TTC549 (cell line): ENCODE measurements around the gene ZNF644.
"Not testable (repeated sequence)": the region's sequence is repeated elsewhere in the genome, so short reads cannot be mapped to it uniquely, and the experiment has no call there.

Experiments
- FAIRE-seq: peaks from 2 replicates; lab custom pipeline; 2012; peaks lifted over from hg19 to GRCh38; lab: Jason Lieb, UNC

The ZNF644 gene

DNA sequence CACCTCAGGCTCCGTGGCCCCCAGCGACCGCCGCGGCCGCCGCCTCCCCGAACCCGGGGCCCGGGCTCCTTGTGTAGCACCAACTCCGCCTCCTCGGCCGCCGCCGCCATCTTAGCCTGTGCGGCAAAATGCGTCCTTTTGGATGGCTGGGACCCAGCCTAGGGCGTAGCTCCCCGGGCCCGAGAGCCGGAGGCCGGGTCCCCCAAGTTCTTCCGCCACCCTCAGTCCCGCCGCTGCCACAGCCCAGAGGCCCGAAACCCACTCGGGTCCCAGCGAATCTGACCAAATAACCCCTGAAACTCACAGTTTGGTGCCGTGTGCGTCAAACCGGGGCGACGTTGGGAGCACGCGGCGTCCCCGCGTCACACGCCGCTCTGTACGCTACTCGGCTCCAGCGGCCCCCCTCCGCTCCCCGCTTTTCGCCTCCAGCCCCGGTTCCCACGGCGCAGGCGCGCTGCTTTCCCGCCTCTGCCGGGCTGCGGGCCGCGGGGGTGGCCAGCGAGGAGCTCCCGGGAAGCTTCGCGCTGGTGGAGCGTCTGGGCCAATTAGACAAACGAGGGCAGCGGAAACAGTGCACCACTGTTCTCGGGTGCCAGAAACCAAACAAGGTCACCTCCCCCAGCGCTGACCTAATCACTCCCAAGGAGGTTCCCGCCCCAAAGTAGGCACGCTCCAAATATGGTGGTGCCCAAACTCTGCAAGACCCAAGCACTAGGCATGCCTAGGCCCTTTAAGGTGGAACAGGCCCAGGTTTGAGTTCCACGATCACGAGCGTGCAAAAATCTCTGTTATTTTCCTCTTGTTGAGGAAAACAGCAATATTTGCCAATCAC lies at the start of gene ZNF644:
ZNF644 (minus strand) TSS at position 350 of the 832 bp plus-strand sequence. CDS start 39,682 bp downstream, outside the sequence.
- no peak for FAIRE-seq

GRCh38 chr1:91070298-91070697 lies 48.5 kb upstream of the ZNF644 start:
- no peak for FAIRE-seq

DNA sequence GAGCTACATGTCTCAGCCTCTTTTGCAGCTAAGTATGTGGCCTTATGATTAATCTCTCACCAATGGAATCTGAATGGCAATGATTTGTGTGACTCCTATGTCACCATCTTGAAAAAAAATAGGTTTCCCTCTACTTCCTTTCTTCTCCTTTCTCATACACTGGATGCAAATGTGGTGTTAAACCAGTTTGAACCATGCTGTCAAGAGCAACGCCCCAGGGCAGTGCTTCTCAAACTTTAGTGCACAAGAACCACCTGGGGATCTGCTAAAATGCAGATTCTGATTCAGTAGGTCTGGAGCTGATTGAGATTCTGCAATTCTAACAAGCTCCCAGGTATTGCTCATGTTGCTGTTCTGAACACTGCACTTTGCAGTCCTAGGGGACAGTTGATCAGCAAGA lies 44.7 kb upstream of the ZNF644 start:
- FAIRE-seq, result no peak

DNA sequence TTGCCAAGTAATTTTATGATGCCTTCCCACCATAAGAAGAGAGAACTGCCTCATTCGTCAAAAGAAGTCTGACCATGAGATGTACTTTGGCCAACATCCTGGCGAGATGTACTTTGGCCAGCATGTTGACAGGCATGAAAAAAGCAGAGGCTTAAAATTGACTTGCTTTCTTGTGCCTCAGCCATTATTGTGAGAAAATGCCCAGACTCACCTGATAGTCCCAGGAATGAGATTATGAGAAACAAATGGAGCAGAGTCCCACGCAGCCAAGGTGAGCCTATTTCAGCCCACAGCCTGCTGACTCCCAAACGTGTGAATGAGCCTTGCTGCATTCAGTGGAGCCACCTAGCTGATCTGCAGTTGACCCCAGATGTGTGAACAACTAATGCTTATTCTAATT lies 43.5 kb upstream of the ZNF644 start:
- FAIRE-seq, result no peak

DNA sequence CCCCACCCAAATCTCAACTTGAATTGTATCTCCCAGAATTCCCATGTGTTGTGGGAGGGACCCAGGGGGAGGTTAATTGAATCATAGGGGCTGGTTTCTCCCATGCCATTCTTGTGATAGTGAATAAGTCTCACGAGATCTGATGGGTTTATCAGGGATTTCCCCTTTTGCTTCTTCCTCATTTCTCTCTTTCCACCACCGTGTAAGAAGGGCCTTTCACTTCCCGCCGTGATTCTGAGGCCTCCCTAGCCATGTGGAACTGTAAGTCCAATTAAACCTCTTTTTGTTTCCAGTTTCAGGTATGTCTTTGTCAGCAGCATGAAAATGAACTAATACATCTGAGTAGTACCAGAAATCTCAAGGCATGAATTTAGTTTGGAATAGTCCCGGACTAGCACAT lies 41.6 kb upstream of the ZNF644 start:
- FAIRE-seq, result not testable (repeated sequence)

GRCh38 chr1:91059157-91059556 lies 37.3 kb upstream of the ZNF644 start:
- FAIRE-seq, result no peak

DNA sequence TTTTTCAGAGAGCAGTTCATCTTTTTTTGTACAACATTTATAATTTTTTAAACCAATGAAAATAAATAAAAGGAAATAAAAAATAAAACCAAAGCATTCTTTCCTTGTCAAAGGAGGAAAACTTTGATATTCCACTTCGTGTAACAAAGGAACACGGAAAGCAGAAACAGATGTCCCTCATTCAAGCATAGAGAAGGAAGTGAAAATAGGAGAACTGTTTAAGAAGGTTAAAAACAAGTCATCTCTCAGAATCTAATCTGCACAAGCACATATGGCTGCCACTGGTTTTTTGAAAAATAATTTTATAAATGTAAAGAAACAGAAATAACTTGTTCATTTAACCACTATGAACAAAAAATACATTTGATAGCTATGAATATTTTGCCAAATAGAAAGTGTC lies 35.9 kb upstream of the ZNF644 start:
- no peak for FAIRE-seq

DNA sequence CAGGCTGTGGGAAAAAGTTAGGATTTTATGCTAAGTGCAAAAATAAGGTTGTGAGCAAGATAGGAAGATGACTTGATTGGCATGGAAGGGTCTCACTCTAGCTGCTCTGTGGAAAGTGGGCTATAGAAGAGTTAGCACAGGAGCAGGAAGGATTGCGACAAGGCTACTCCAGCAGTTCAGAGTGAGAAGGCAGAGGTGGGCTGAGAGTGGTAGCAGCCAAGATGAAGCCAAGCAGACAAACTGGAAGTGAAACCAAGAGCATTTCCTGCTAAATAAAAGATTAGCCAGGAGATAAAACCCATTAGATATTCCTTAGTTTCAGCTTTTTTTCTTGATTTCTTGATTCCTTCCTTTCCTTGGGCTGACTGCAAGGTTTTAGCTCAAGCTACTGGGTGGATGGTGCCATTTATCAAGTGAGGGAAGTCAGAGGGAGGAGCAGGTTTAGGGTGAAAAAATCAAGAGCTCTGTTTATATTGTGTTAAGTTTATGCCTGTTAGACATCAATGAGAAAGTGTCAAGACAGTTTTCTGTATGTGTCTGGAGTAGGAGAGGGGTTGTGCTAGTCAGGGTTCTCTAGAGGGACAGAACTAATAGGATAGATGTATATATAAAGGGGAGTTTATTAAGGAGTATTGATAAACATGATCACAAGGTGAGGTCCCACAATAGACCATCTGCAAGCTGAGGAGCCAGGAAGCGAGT lies 33.1 kb upstream of the ZNF644 start:
- no peak for FAIRE-seq

- FAIRE-seq, result no peak
These were observed 31.8 kb upstream of the ZNF644 start for GRCh38 chr1:91053630-91054029.

DNA sequence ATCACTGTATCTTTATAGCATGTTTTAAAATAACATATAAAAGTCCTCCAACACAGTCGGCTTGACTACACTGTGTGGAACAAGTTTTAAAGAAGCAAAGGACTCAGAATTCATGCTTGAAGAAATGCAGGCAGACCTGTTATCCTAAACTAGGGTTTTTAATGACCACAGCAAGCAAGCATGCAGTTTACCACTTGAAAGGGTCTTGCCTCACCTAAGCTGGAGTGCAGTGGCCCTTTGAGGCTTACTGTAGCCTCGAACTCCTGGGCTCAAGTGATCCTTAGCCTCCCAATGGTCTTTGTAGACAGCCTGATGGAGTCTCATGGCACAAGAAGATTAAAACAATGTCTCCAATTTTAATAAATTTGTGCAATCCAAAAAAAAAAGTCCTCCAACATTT lies 27.7 kb upstream of the ZNF644 start:
- not testable (repeated sequence) for FAIRE-seq

DNA sequence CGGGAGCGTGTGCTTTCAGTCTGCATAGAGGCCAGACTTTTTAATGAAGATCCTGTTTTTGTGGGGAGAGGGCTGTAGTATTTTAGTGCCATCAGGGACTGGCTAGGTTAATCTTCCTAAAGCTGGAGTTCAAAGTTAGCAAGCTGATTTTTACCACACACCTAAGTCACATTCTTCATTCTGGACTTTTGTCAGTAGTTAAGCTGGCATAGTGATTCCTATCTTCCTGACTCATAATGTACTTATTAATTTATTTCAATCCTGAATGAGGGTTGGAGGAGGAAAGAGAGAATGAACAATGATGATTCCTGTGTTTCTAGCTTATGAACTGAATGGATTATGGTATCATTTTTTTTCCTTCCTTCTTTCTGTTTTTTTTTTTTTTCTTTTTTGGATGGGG lies 24.9 kb upstream of the ZNF644 start:
- no peak for FAIRE-seq

- no peak for FAIRE-seq
These were observed 23.4 kb upstream of the ZNF644 start for GRCh38 chr1:91045284-91045683.

DNA sequence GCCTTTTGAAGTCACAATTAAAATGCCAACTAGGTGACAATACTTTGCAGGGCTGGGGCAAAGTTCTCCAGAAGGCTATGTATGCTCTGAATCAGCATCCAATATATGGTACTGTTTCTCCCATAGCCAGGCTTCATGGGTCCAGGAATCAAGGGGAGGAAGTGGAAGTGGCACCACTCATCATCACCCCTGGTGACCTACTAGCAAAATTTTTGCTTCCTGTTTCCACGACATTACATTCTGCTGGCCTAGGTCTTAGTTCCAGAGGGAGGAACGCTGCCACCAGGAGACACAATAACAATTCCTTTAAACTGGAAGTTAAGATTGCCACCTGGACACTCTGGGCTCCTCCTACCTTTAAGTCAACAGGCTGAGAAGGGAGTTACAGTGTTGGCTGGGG lies 22.9 kb upstream of the ZNF644 start:
- FAIRE-seq, result not testable (repeated sequence)

DNA sequence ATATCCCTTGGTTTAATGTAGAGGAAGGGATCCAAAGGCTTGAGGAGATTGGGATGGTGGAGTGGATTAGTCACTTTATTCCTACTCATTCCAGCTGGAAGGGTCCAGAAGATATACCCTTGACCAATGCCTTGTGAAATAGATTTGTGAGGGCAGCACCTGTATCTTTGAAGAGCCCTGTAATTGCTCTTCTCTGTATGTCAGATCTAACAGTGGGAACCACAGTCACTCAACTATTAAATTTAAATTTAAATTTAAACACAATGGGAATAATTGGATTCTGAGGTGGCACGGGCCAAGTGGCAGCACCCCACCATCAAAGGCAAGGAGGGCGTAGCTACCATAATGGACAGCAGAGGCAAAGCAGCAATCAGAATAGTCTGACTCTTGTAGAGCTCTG lies 20.5 kb upstream of the ZNF644 start:
- not testable (repeated sequence) for FAIRE-seq

DNA sequence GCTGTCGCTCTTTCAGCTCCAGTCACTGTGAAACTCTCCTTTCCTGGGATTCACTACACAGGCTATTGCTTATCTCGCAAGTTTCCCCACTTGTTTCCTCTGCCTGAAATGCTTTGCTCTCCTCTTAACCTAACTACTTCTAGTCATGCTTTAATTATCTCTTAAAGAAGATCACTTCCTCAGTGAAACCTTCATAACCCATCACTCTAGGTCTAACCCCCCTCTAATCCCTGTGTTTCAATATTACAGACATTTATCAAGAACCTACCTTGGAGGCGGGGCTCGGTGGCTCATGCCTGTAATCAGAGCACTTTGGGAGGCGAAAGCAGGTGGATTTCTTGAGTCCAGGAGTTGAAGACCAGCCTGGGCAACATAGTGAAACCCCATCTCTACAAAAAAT lies 16.7 kb upstream of the ZNF644 start:
- no peak for FAIRE-seq

DNA sequence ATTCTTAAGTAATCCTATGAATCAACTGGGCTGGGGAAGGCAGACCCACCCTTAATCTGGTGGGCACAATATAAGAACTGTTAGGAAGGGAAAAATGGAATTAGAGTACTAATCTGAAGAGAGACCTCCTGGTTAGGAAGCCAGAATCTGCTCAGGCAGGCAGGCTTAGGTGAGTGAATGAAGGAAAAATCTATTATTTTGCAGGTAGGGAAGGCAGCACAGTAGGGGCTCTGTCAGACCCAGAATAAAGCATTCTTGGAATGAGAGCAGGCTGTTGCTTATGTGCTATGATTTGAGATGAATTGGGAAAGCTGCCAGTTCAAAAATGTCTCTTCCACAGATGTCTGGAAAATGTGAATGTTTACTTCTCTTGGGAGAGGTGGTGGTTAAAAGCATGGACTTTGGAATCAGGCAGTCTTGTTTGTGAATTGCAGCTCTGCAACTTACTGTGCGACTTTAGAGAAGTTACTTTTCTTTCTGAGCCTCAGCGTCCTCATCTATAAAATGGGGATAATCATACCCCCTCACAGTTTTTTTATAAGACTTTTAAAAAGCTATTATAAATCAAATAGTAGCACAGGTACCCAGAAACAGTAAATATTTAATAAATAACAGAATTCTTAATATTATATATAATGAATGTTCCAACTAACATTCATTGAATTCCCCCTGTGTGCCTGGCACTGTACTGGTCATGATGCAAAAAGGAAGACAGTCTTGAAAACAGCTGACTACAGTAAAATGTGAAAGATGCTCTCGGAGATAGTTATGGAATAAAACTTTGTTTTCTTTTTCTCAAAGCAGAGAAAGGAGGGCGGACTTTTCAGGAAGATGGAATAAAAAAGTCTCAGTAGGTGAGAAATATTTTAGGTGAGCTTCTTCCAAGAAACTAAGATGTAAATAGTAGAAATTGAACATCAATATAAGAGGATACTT lies 15.3 kb upstream of the ZNF644 start:
- FAIRE-seq, result no peak

- FAIRE-seq, result no peak
These were observed 10.5 kb upstream of the ZNF644 start for GRCh38 chr1:91032349-91032748.

GRCh38 chr1:91031081-91031480 lies 9.2 kb upstream of the ZNF644 start:
- no peak for FAIRE-seq

DNA sequence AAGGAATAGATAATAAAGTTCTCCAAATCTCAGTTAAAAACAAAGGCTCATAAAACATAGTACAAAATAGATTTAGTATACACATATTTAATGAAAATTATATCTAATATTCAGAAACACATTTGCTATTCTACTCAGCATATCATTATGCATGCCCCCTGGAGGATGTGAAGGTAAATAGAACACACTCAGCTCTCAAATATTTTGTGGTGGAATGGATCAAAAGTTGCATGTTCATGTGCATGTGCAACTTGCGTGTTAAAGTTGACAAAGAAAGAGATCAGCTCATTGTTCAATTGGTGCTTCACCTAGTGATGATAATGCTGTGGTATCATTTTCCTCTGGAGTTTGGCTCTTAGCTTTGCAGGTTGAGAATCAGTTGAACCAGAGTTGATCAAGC lies 4.9 kb upstream of the ZNF644 start:
- no peak for FAIRE-seq

- FAIRE-seq, result no peak
These were observed 4.5 kb upstream of the ZNF644 start for GRCh38 chr1:91026320-91026719.

DNA sequence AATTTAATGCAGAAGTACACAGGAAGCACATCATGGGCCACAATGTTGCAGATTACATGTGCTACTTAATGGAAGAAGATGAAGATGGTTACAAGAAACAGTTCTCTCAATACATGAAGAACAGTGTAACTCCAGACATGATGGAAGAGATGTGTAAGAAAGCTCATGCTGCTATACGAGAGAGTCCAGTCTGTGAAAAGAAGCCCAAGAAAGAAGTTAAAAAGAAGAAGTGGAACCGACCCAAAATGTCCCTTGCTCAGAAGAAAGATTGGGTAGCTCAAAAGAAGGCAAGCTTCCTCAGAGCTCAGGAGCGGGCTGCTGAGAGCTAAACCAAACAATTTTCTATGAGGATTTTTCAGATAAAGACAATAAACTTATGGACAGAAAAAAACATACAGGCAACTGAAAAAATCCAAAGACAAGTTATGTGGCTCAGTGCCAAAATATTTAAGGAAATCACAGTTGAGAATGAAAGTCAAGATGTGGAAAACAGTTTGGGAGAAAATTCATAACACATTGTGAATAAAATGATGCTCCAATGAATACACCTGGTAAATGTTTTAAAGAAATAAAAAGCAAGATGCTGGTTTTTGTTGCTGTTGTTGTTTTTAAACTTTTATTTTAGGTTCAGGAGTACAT lies 2.8 kb upstream of the ZNF644 start:
- no peak for FAIRE-seq

GRCh38 chr1:91022518-91022929 lies 689 bp upstream of the ZNF644 start:
- FAIRE-seq, result no peak
